Measurements from ENCODE around the gene FOXE1. TPM values are rescaled to one million over a fixed set of nuclear protein-coding genes. Genes with fewer than 3 reads are reported as not detected.

The FOXE1 gene
- total and polyA plus RNA-seq, 10 of the 15 experiments (the other 5 are each of a cell fraction or from before 2014, with no cell fraction given), result not detected

GRCh38 chr9:97850746-97851445 is 2.1 kb upstream of the FOXE1 start:
- Histone ChIP-seq H3K27me3 (replicated peaks in 1 of 2; ENCODE audit: control insufficient read depth in 2 of 2, insufficient read depth in 2 of 2, low read length in 1 of 2) (peaks cover 18 to 53% of the 10 kb centered on the region in 2 experiments), H3K9me3 (replicated peaks; ENCODE audit: control insufficient read depth, insufficient read depth, low read length) (no peaks in the 10 kb centered on the region; the same call in 2 of the 3 replicates), H3K4me3 (no peak overlapping the region), H3K4me1 (ENCODE audit: control insufficient read depth, insufficient read depth, low read length) (no peaks in the 10 kb centered on the region), H2AFZ (ENCODE audit: control insufficient read depth, low read depth, low read length) (no peak overlapping the region), H3K4me2 (ENCODE audit: control insufficient read depth, insufficient read depth) (no peak overlapping the region), H3K79me2 (ENCODE audit: control insufficient read depth, insufficient read depth, low read length) (no peaks in the 10 kb centered on the region), H4K20me1 (ENCODE audit: control insufficient read depth, insufficient read depth) (no peaks in the 10 kb centered on the region), H3K9ac (ENCODE audit: control insufficient read depth, insufficient read depth, low read length) (no peak overlapping the region), H3K36me3 (ENCODE audit: control insufficient read depth in 2 of 2, insufficient read depth in 2 of 2, low read length in 1 of 2) (no peaks in the 10 kb centered on the region), H3K27ac (ENCODE audit: control insufficient read depth, insufficient read depth) (no peak overlapping the region)
- DNase-seq (ENCODE audit: low read depth, low spot score) (no peak), ATAC-seq (no peak), FAIRE-seq (no peak)
- ChIA-PET SMC1A (ENCODE audit: uncharacterized antibody, unreplicated experiment) (no interaction called here), RAD21 (ENCODE audit: unreplicated experiment) (no interaction called here), POLR2A (no interaction called here), CTCF (no interaction called here)
- intact Hi-C loops (cut with micrococcal nuclease; ENCODE audit: unreplicated experiment) (no loop called here), in situ Hi-C loops (cut with MboI) (no loop called here)
- BruUV-seq (replicated peaks), result no TSS peak
- no peak for TF ChIP-seq RB1 (IDR thresholded peaks at IDR 0.05; ENCODE audit: borderline replicate concordance)
- no peak for TF ChIP-seq MTA2 (IDR thresholded peaks at IDR 0.05; ENCODE audit: low read depth)
- no peak for TF ChIP-seq CHD1 (IDR thresholded peaks at IDR 0.05; ENCODE audit: low read depth, low read length)
- TF ChIP-seq ZZZ3 (IDR thresholded peaks at IDR 0.05; ENCODE audit: control insufficient read depth, insufficient read length, low read depth), result no peak
- TF ChIP-seq PAX5 (IDR thresholded peaks at IDR 0.05; ENCODE audit: borderline replicate concordance, low read depth, low read length), result no peak
- 47% methylated on average over 13 of the region's 13 CpGs for WGBS (ENCODE audit: insufficient coverage, insufficient replicate concordance, low lambda C conversion rate, missing lambda C conversion rate)

- intact Hi-C loops (cut with micrococcal nuclease; ENCODE audit: unreplicated experiment) (no loop called here), in situ Hi-C loops (cut with MboI) (no loop called here)
- H3K9ac ChIP-seq (ENCODE audit: control insufficient read depth, insufficient read depth, low read length), result no peak overlapping the region
- H3K4me2 ChIP-seq (ENCODE audit: control insufficient read depth, insufficient read depth), result no peak overlapping the region
- no peak for FAIRE-seq
- no peaks in the 10 kb centered on the region for H3K4me1 ChIP-seq (ENCODE audit: control insufficient read depth, insufficient read depth, low read length)
- SMC1A ChIA-PET (ENCODE audit: uncharacterized antibody, unreplicated experiment), result no interaction called here
- RAD21 ChIA-PET (ENCODE audit: unreplicated experiment), result no interaction called here
- no peak overlapping the region for H3K27ac ChIP-seq (ENCODE audit: control insufficient read depth, insufficient read depth)
- peaks cover 18 to 53% of the 10 kb centered on the region in 2 experiments for H3K27me3 ChIP-seq (replicated peaks in 1 of 2; ENCODE audit: control insufficient read depth in 2 of 2, insufficient read depth in 2 of 2, low read length in 1 of 2)
- H4K20me1 ChIP-seq (ENCODE audit: control insufficient read depth, insufficient read depth), result no peaks in the 10 kb centered on the region
- no peak overlapping the region for H3K4me3 ChIP-seq
- no peaks in the 10 kb centered on the region for H3K36me3 ChIP-seq (ENCODE audit: control insufficient read depth in 2 of 2, insufficient read depth in 2 of 2, low read length in 1 of 2)
- H2AFZ ChIP-seq (ENCODE audit: control insufficient read depth, low read depth, low read length), result no peak overlapping the region
- no peaks in the 10 kb centered on the region; the same call in 2 of the 3 replicates for H3K9me3 ChIP-seq (replicated peaks; ENCODE audit: control insufficient read depth, insufficient read depth, low read length)
- POLR2A ChIA-PET, result no interaction called here
- ATAC-seq, result no peak
- CTCF ChIA-PET, result no interaction called here
- no peaks in the 10 kb centered on the region for H3K79me2 ChIP-seq (ENCODE audit: control insufficient read depth, insufficient read depth, low read length)
- BruUV-seq (replicated peaks), result no TSS peak
- 25% methylated on average over 19 of the region's 23 CpGs for WGBS (ENCODE audit: insufficient coverage, insufficient replicate concordance, low lambda C conversion rate, missing lambda C conversion rate)
- no peak for DNase-seq (ENCODE audit: low read depth, low spot score)
- TF ChIP-seq TCF7 (IDR thresholded peaks at IDR 0.05; ENCODE audit: borderline replicate concordance) (no peak), ZNF24 (IDR thresholded peaks at IDR 0.05) (no peak), NRF1 (conservative IDR thresholded peaks at IDR 0.05; ENCODE audit: low read depth, low read length) (no peak), YBX1 (IDR thresholded peaks at IDR 0.05) (no peak), MYC (IDR thresholded peaks at IDR 0.05; ENCODE audit: insufficient read depth, insufficient read length, insufficient replicate concordance, low read length, severe bottlenecking) (no peak), SUZ12 (IDR thresholded peaks at IDR 0.05; ENCODE audit: unreplicated experiment) (no peak), JUND (IDR thresholded peaks at IDR 0.05; ENCODE audit: low read depth, low read length) (no peak), SIN3A (IDR thresholded peaks at IDR 0.05; ENCODE audit: low read depth, low read length) (no peak)
- TF ChIP-seq, protein P1, sequence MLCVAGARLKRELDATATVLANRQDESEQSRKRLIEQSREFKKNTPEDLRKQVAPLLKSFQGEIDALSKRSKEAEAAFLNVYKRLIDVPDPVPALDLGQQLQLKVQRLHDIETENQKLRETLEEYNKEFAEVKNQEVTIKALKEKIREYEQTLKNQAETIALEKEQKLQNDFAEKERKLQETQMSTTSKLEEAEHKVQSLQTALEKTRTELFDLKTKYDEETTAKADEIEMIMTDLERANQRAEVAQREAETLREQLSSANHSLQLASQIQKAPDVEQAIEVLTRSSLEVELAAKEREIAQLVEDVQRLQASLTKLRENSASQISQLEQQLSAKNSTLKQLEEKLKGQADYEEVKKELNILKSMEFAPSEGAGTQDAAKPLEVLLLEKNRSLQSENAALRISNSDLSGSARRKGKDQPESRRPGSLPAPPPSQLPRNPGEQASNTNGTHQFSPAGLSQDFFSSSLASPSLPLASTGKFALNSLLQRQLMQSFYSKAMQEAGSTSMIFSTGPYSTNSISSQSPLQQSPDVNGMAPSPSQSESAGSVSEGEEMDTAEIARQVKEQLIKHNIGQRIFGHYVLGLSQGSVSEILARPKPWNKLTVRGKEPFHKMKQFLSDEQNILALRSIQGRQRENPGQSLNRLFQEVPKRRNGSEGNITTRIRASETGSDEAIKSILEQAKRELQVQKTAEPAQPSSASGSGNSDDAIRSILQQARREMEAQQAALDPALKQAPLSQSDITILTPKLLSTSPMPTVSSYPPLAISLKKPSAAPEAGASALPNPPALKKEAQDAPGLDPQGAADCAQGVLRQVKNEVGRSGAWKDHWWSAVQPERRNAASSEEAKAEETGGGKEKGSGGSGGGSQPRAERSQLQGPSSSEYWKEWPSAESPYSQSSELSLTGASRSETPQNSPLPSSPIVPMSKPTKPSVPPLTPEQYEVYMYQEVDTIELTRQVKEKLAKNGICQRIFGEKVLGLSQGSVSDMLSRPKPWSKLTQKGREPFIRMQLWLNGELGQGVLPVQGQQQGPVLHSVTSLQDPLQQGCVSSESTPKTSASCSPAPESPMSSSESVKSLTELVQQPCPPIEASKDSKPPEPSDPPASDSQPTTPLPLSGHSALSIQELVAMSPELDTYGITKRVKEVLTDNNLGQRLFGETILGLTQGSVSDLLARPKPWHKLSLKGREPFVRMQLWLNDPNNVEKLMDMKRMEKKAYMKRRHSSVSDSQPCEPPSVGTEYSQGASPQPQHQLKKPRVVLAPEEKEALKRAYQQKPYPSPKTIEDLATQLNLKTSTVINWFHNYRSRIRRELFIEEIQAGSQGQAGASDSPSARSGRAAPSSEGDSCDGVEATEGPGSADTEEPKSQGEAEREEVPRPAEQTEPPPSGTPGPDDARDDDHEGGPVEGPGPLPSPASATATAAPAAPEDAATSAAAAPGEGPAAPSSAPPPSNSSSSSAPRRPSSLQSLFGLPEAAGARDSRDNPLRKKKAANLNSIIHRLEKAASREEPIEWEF (IDR thresholded peaks at IDR 0.05; ENCODE audit: insufficient replicate concordance, low read depth, low read length), result no peak
Measured at GRCh38 chr9:97851446-97851883, 1.6 kb upstream of the FOXE1 start.
